ENCODE results near the gene FOXQ1. TPM values are rescaled to one million over a fixed set of nuclear protein-coding genes. Genes with fewer than 3 reads are reported as not detected.

Gene FOXQ1, protein sequence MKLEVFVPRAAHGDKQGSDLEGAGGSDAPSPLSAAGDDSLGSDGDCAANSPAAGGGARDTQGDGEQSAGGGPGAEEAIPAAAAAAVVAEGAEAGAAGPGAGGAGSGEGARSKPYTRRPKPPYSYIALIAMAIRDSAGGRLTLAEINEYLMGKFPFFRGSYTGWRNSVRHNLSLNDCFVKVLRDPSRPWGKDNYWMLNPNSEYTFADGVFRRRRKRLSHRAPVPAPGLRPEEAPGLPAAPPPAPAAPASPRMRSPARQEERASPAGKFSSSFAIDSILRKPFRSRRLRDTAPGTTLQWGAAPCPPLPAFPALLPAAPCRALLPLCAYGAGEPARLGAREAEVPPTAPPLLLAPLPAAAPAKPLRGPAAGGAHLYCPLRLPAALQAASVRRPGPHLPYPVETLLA
- not detected for total RNA-seq

DNA sequence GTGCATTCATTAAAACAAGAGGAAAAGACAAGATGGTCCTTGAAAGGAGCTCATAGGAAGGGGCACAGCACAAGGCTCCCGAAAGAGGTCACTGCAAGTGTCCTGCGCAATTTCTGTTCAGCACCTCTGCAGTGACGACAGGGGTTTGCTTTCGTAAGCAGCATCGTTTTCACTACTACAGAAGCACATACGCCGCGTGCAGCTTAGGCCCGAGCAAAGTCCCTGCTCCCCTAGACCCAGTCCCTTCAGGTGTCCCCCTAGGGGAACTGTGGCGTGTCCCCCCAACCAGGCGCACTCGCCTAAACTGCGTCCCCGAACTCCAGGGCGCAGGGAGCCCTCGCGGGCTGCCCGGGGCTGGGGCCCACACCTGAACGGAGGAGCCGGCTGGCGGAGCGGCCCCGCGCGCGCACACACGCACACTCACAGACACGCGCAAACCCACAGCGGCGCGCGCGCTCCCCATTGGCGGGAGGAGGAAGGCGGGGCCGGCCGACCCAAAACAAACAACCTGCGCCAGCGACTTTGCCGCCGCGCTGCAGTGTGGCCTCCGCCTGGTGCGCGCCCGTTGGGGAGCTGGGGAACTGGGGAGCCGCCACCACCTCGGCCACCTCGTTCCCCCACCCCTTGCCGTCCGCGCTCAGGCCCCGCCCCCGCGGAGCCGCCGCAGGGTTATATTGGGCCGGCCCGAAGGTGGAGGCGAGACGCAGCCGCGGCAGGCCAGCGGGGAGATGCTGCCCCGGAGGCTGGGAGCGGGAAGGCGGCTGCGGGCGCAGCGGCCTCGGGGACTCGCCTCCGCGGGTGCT is at the start of gene FOXQ1:
FOXQ1 (plus strand) TSS at position 699 of the 803 bp plus-strand sequence. CDS start 607 bp downstream, outside the sequence.
- peak; percentile 29 to 40 for DNase-seq
- peaks cover 3 to 5% of the 10 kb centered on the region in 2 donors for H3K36me3 Mint-ChIP-seq (ENCODE audit: insufficient read depth in 2 of 2)
- peaks cover 40% of the 10 kb centered on the region for H3K4me1 Mint-ChIP-seq (ENCODE audit: low read depth)
- H3K27ac Mint-ChIP-seq: no peak within 1 kb of the TSS
- H3K4me3 Mint-ChIP-seq: peak within 1 kb of the TSS; percentile 72 to 82
- peak; percentile 34 to 39 for ATAC-seq (replicated peaks in 1 of 2)
- peaks cover 78% of the 10 kb centered on the region for H3K27me3 Mint-ChIP-seq (ENCODE audit: low read depth)
- no peaks in the 10 kb centered on the region for H3K9me3 Mint-ChIP-seq

- H3K4me3 Mint-ChIP-seq: no peak overlapping the region
- ATAC-seq (replicated peaks in 1 of 2): no peak
- H3K27ac Mint-ChIP-seq: no peak overlapping the region
- no peaks in the 10 kb centered on the region for H3K9me3 Mint-ChIP-seq
- no peaks in the 10 kb centered on the region for H3K36me3 Mint-ChIP-seq (ENCODE audit: insufficient read depth in 2 of 2)
- no peak for DNase-seq
- H3K27me3 Mint-ChIP-seq (ENCODE audit: low read depth): peaks cover 29% of the 10 kb centered on the region
- H3K4me1 Mint-ChIP-seq (ENCODE audit: low read depth): no peaks in the 10 kb centered on the region
These were observed 49.2 kb upstream of the FOXQ1 start for GRCh38 chr6:1262704-1263038.

GRCh38 chr6:1263039-1263849 is 48.7 kb upstream of the FOXQ1 start:
- Mint-ChIP-seq H3K27ac (no peak overlapping the region), H3K4me3 (no peak overlapping the region), H3K27me3 (ENCODE audit: low read depth) (peaks cover 29% of the 10 kb centered on the region), H3K4me1 (ENCODE audit: low read depth) (no peaks in the 10 kb centered on the region), H3K36me3 (ENCODE audit: insufficient read depth in 2 of 2) (no peaks in the 10 kb centered on the region), H3K9me3 (no peaks in the 10 kb centered on the region)
- DNase-seq (no peak), ATAC-seq (replicated peaks in 1 of 2) (no peak)

GRCh38 chr6:1263850-1264377 is 48.0 kb upstream of the FOXQ1 start:
- ATAC-seq (replicated peaks in 1 of 2) (no peak), DNase-seq (no peak)
- Mint-ChIP-seq H3K27me3 (ENCODE audit: low read depth) (peaks cover 29% of the 10 kb centered on the region), H3K4me3 (no peak overlapping the region), H3K27ac (no peak overlapping the region), H3K36me3 (ENCODE audit: insufficient read depth in 2 of 2) (no peaks in the 10 kb centered on the region), H3K4me1 (ENCODE audit: low read depth) (no peaks in the 10 kb centered on the region), H3K9me3 (no peaks in the 10 kb centered on the region)

GRCh38 chr6:1264619-1265445 is 47.1 kb upstream of the FOXQ1 start:
- ATAC-seq (replicated peaks in 1 of 2) (no peak), DNase-seq (no peak)
- Mint-ChIP-seq H3K27ac (no peak overlapping the region), H3K4me1 (ENCODE audit: low read depth) (no peaks in the 10 kb centered on the region), H3K36me3 (ENCODE audit: insufficient read depth in 2 of 2) (no peaks in the 10 kb centered on the region), H3K4me3 (no peak overlapping the region), H3K27me3 (ENCODE audit: low read depth) (peaks cover 22% of the 10 kb centered on the region), H3K9me3 (no peaks in the 10 kb centered on the region)

GRCh38 chr6:1266686-1267056 is 45.2 kb upstream of the FOXQ1 start:
- no peak for ATAC-seq (replicated peaks in 1 of 2)
- Mint-ChIP-seq H3K36me3 (ENCODE audit: insufficient read depth in 2 of 2) (peaks cover 0 to 1% of the 10 kb centered on the region in 2 donors), H3K9me3 (peaks cover 1 to 2% of the 10 kb centered on the region in 2 donors), H3K27me3 (ENCODE audit: low read depth) (peaks cover 21% of the 10 kb centered on the region), H3K4me3 (no peak overlapping the region), H3K27ac (no peak overlapping the region), H3K4me1 (ENCODE audit: low read depth) (no peaks in the 10 kb centered on the region)
- DNase-seq: no peak

GRCh38 chr6:1267057-1267732 is 44.7 kb upstream of the FOXQ1 start:
- DNase-seq (no peak), ATAC-seq (replicated peaks in 1 of 2) (no peak)
- no peak overlapping the region for H3K27ac Mint-ChIP-seq
- peaks cover 0 to 3% of the 10 kb centered on the region in 2 donors for H3K36me3 Mint-ChIP-seq (ENCODE audit: insufficient read depth in 2 of 2)
- peaks cover 3 to 4% of the 10 kb centered on the region in 2 donors for H3K9me3 Mint-ChIP-seq
- H3K27me3 Mint-ChIP-seq (ENCODE audit: low read depth): peaks cover 21% of the 10 kb centered on the region
- no peak overlapping the region for H3K4me3 Mint-ChIP-seq
- no peaks in the 10 kb centered on the region for H3K4me1 Mint-ChIP-seq (ENCODE audit: low read depth)

DNA sequence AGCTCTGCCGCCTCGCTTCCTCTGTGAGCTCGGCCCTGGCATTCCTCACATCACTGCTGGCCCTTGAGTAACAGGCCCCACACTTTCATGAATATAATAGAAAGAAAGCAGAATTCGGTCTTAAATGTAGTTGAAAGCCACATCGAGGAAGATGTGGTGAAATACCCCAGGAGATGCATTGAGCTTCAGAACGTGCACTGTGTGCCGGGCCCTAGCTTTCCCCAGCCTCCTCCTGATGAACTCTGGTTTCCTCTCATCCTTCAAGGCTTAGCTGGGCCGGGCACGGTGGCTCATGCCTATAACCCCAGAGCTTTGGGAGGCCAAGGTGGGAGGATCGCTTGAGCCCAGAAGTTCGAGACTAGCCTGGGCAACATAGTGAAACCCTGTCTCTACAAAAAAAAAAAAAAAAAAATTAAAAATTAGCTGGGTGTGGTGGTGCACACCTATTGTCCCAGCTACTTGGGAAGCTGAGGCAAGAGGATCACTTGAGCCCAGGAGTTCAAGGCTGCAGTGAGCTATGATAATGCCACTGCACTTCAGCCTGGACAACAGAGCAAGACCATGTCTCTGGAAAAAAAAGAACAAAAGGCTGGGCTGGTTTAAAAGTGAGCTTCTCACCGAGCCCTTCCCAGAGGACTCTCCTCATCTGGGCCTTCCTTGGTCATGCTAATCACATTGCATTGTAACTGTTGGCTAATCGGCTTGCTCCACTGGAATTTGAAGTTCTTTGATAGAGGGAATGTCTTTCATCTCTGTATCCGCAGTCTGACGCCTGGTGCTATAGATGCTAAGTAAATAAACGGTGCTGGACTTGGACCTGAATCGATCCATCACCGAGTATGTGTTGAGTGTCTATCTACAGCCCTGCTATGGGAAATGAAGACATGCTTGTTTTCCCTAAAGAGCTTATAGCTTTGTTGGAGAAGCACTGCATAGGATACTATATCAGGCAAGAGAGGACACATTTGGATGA is 43.8 kb upstream of the FOXQ1 start:
- DNase-seq (no peak), ATAC-seq (replicated peaks in 1 of 2) (no peak)
- Mint-ChIP-seq H3K4me1 (ENCODE audit: low read depth) (no peaks in the 10 kb centered on the region), H3K27me3 (ENCODE audit: low read depth) (peaks cover 24% of the 10 kb centered on the region), H3K27ac (no peak overlapping the region), H3K9me3 (peaks cover 7 to 8% of the 10 kb centered on the region in 2 donors), H3K4me3 (no peak overlapping the region), H3K36me3 (ENCODE audit: insufficient read depth in 2 of 2) (peaks cover 0 to 5% of the 10 kb centered on the region in 2 donors)

DNA sequence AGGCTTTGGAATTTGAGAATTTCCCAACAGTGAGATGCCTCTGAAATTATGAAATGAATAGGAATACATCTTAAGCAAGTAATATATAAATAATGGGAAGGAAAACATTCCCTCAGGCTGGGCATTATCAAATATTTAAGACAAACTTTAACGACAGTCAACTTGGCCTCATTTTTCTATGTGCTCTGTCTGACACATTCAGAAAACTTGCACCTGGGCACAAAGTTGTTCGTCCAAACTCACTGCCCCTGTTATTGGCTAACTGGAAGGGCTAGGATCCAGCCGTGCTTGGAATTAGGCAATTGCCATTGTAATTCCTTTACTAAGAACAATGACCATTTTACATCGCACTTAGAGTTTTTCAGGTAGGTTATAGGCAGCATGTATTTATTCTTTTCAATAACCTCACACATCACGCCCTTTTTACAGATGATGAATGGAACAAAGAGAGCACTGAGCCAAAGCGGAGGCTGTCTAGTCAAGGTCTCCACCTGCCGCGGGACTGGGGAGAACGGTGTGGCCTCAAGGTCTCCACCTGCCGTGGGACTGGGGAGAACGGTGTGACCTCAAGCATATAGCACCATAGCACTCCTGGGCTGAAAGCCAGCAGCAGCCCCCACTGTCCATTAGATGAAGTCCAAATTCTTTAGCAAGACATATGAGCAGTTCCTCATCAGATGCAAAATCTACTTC is 40.7 kb upstream of the FOXQ1 start:
- peaks cover 0 to 5% of the 10 kb centered on the region in 2 donors for H3K36me3 Mint-ChIP-seq (ENCODE audit: insufficient read depth in 2 of 2)
- ATAC-seq (replicated peaks in 1 of 2) (no peak), DNase-seq (no peak)
- H3K27me3 Mint-ChIP-seq (ENCODE audit: low read depth): peaks cover 14% of the 10 kb centered on the region
- no peaks in the 10 kb centered on the region for H3K4me1 Mint-ChIP-seq (ENCODE audit: low read depth)
- no peak overlapping the region for H3K4me3 Mint-ChIP-seq
- H3K27ac Mint-ChIP-seq: no peak overlapping the region
- H3K9me3 Mint-ChIP-seq: peaks cover 7 to 10% of the 10 kb centered on the region in 2 donors

DNA sequence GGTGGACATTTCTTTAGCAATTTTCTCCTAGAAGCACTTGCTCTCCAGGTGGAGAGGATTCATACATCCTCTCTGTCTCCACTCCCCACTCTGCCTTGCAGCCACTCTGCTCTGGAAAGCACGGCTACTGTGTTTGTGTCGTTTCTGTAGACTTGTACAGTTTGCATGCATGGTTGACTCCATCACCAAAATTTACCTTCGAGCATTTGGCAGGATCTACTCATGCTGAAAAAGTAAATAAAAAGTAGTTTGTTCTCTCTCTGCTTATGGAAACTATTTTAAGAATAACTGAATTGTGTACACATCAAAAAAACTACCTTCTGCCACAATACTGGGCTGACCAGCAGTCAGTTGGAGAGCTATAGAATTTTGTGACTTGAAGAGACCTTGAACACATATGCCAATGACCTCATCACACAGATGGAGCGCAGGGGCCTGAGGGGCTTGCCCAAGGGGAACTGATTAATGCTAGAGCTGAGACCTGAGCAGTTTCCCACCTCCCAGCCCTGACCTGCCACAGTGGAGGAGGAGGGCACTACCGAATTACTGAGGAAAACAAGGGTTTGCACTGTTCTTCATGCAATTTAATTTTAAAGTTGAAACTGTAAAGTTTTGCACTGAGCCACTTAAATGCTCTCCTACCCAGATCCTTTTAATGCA is 33.7 kb upstream of the FOXQ1 start:
- no peak for ATAC-seq (replicated peaks in 1 of 2)
- no peak for DNase-seq
- no peaks in the 10 kb centered on the region for H3K36me3 Mint-ChIP-seq (ENCODE audit: insufficient read depth in 2 of 2)
- peaks cover 31% of the 10 kb centered on the region for H3K27me3 Mint-ChIP-seq (ENCODE audit: low read depth)
- H3K9me3 Mint-ChIP-seq: peaks cover 0 to under 1% of the 10 kb centered on the region in 2 donors
- H3K4me1 Mint-ChIP-seq (ENCODE audit: low read depth): no peaks in the 10 kb centered on the region
- no peak overlapping the region for H3K4me3 Mint-ChIP-seq
- no peak overlapping the region for H3K27ac Mint-ChIP-seq
